ENCODE data around the gene PARVA.

Gene PARVA

DNA sequence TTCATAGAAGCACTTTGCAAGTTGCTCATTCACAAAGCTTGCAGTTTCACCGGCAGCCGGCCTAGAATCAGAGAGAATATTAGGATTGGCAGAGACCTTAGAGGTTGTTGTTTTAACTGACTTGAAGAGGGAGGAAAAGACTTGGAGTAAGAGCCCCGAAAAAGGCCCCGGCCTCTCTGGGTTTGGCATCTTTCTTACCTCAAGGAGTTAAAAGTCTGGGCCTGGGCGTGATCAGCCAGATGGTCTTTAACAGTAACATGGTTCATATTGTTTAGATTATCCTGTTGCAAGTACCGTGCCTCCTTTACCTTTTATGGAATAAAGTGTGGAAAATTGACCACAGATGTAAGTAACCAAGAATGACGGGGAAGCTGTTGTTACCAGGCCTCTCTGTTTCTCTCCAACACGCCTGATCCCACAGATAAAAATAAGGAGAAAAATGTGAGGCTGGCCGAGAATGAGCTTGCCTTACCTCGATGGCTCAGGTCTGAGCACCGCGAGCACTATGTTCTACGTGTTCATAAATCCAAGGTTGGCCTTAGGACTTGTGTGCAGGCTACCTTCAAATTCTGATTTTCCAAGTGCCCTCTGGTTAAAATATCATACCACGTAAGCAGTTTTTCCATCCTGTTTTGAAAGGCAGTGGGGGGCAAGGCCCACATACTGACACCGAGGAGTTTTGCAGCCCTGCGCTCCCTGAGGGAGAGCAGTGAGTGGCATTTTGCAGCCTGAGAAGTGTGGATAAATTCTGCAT lies 56.4 kb downstream of the PARVA start:
- DNase-seq = no peak

DNA sequence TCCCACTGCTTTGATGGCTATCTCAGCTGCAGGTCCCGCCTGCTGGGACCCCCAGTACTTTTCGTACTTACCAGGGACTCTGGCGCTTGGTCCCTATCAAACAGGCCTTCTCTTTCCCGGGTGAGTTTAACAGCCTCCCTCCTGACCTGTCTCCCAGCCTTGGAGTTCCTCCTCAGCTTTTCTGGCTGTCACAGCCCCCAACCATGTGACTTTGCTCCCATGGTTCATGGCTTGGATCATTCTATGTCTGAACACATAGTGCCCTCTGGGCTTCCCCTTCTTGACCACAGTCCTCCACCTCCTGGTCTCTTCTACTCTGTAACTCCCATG lies 56.9 kb downstream of the PARVA start:
- DNase-seq = no peak

DNA sequence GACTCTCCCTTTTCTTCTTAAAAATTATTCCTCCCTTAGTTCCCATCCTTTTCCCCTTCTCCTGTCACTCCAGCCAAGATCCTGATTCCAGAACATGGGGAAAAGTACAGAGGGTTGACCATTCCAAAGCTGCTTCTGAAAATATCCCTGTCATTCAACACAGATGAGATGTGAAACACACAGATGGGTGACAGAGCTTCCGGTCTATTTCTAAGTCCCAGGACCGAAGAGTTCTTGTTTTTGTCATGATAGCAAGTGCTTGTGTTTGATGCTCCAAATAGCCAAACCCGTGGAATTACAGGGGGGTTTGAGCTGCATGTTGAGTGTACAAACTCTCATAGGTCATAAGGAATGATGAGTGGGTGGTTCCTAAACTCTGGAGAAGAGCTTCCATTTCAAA lies 57.9 kb downstream of the PARVA start:
- no peak for DNase-seq

- DNase-seq = no peak
Observed at GRCh38 chr11:12436266-12436665, 58.9 kb downstream of the PARVA start.

GRCh38 chr11:12438291-12438690 lies 60.9 kb downstream of the PARVA start:
- DNase-seq = no peak

- no peak for DNase-seq
Observed at GRCh38 chr11:12439615-12440014, 62.2 kb downstream of the PARVA start.

DNA sequence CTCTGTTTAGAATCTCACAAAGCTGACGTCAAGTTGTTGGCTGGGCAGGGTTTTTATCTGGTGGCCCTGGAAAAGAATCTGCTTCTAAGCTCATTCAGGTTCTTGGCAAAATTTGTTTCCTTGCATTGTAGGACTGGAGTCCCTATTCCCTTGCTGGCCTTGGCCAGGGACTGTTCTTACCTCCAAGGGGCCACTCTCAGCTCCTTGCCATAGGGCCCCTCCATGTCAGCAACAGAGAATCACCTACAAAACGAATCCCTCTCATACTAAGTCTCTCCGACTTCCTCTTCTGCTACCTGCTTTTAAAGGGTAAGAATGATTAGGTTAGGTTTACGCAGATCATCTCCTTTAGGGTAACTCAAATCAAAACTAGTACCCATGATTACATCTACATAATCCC lies 63.2 kb downstream of the PARVA start:
- no peak for DNase-seq

DNA sequence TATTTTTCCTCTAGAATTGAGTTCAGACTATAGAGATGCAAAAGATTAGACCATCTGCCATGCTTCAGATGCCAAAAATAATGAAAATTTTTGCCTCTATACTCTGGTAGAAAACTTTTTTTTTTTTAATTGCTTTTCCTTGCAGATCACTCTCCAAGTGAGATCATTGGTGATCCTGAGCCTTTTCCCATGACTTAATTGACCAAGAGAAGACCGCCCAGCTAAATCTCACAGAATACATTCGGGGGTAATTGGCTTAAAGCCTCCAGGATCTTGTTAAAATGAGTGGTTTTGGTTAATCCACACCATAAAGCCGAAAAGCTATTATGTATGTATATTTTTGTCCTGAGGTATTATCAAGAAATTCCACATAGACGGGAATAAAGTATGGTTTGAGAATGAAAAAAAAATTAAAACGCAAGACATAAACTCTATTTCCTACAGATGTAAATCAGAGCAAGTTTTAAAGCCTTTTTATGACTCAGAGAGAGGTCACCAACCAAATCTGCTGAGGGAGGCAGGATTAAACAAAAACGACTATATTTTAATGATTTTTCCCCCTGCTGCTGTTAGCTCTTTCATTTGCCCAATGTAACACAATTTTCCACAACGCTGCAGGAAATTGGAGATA lies 64.0 kb downstream of the PARVA start:
- no peak for DNase-seq

DNA sequence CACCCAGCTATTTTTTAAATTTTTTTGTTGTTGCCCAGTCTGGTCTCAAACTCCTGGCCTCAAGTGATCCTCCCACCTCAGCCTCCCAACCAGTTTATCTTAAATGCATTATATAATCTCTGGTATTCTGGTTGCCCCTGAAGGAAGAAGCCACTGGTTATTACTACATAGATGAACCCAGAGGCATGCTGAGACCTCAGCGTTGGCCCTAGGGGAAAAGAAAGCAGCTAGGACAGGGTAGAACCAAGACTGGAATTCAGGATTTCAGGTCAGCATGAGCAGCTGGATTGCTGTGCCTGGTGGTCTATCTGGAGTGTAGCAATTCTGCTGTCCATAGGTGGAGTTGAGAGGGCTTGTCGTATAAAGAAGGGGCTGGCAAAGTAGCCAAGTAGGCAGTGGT lies 67.2 kb downstream of the PARVA start:
- DNase-seq = no peak

- DNase-seq = no peak
Observed at GRCh38 chr11:12445001-12445400, 67.6 kb downstream of the PARVA start.

DNA sequence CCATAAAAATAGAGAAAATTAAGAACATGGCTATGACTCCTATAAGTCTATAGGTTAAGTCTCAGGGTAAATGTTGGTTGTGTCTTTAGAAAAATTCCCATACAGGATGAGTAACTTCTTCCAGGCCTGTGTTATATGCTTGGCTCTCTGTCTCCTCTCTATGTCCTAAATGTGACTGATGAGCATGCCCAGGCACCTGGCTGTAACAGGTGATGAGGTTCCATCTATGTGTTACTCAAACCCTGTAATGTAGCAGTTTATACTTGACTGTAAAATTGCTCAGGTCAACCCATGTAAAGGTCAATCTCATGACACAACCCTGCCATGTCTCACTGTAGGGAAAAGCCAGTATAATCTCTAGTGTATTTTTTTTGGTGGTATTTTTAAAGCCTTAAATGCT lies 69.5 kb downstream of the PARVA start:
- no peak for DNase-seq

GRCh38 chr11:12448131-12448939 lies 71.0 kb downstream of the PARVA start:
- no peak for DNase-seq

DNA sequence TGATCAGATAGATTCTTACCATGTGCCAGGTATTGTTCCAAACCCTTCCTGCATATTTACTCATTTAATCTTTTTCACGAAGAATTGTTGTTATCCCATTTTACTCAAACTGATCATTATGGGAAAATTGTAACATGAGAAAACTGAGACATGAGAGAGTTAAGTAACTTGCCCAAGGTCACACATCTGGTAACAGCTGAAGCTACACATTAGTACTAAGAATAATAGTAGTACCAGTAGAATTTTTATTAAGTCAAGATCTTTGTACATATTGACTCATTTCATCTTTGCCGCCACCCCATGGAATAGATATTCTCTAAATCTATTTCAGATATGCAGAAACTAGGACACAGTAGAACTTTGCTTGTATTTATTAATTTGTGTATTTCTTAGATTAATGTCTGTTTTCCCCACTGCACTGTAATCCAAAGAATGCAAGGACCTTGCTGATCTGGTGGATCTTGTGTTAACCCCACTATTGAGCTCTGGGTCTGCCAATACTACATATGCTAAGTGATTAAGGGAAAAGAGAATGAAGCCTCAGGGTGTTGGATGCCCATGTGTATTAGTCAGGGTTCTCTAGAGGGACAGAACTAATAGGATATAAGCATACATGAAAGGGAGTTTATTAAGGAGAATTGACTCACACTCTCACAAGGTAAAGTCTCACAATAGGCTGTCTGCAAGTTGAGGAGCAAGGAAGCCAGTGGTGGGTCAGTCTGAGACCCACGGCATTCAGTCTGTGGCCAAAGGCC lies 72.8 kb downstream of the PARVA start:
- DNase-seq = no peak

DNA sequence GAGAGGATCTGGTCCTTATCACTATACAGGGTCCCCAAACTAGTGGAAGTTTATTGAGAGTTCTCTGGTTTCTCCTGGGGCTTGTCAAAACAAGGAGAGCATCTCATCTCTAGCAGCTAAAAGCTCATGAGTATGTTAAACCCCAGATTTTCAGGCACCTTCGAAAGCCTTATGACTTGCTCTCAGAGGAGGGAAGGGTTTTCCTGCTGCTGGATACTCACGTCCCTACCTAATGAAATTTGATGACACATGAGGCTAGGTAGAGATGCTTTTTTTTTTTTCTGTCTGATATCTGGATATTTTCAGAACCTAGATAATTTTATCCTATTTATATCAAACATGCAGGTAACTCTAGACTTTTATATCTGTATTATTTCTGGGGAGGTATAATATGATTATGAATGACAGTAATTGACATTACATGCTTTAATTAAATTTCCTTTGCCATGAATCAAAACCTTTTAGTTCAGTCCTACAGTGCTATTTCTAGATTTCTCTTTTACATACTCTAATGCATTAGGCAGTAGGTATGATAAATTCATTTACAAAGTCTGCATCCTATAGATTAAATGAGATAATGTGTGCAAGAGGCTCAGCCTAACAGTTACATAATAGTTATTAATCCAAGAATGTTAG lies 73.9 kb downstream of the PARVA start:
- no peak for DNase-seq

DNA sequence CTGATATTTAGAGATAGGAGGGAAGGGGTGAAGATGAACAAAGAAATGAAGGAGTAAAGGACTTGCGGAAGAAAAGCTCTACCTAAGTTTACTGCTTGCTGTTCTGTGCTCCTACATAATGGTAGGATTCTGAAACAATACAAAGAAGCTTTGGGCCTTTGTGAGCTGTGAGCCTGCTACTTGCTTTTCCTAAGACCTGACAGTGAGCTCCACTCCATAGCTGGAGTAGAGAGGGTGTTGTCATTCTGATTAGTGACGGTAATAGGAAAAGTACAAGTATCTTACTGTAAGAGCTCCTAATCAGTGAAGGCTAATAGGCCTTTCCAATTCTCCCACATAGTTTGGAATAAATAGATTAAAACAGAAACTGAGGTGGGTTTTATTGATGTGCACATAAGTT lies 75.9 kb downstream of the PARVA start:
- no peak for DNase-seq

- no peak for DNase-seq
Observed at GRCh38 chr11:12454782-12455181, 77.4 kb downstream of the PARVA start.

DNA sequence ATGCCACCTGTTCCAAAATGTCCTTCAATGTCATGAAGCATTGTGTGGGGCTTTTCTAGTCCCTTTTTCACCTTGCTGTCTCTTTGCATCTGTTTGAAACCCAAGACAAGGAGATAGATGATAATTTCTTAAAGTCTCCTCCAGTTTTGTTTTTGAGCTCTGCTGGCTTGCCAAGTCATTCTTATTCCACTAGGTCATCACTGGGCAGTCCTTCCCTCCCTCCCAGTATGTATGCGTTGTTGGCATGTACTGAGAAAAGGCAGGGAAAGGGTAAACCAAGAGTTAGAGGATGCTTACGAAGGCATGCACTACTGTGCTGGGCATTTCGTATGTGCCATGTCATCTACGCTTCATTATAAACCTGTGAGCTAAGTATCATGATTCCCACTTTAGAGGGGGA lies 78.6 kb downstream of the PARVA start:
- DNase-seq = no peak

DNA sequence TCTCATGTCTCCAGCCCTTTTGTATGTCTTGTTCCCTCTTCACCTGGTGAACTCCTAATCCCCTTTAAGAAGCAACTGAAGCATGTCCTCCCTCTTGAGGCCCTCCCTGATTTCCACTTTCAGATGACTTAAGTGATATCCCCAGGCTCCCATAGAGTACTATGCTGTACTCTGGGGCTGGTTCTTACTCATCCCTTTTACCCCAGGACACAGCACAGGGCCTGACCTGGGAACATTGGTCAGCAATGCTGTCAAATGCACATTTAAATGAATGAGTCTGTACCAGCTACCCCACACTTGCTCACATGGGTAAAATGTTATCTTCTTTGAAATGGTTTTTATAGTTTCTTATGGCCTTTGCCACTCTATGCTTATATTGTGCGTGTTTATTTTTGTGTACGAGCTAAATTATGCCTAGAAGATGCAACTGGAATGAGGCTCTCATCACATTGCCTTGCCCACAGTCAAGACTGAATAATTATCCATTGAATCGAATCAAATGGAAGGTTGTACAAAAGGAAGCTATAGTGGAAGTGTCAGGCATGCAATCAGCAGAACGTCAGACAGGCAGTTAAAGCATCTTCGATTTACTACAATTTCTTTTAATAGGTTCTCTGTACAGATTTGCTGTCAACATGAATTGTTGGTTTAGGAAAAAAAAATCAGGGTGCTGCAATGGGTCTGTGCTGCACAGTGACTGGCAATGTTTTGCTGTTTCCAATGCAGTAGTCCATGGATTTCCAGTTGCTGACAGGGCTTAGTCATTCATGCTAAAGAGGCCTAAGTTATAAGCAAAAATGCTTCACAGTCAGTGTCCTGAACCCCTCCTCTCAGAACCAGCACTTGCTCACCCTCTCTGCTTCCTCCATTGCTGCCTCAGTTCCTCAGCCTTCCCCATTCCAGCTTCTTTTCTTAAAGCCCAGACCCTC lies 79.5 kb downstream of the PARVA start:
- DNase-seq = no peak

- no peak for DNase-seq
Observed at GRCh38 chr11:12458042-12458441, 80.7 kb downstream of the PARVA start.

DNA sequence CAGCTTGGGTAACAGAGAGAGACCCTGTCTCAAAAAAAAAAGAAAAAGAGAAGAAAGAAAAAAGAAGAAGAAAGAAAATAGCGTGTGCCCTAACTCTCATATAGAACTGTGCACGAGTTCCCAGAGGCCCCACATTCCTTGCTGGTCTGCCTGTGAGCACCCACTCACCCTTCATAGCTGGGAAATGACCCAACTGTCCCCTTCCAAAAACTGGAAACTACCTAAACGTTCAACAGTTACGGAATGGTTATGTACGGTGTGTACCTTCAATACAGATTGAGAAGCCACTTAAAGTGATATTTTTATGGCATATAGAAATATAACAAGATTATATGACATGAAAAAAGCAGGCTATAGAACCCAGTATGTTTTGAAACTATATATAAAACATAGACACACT lies 82.0 kb downstream of the PARVA start:
- no peak for DNase-seq

DNA sequence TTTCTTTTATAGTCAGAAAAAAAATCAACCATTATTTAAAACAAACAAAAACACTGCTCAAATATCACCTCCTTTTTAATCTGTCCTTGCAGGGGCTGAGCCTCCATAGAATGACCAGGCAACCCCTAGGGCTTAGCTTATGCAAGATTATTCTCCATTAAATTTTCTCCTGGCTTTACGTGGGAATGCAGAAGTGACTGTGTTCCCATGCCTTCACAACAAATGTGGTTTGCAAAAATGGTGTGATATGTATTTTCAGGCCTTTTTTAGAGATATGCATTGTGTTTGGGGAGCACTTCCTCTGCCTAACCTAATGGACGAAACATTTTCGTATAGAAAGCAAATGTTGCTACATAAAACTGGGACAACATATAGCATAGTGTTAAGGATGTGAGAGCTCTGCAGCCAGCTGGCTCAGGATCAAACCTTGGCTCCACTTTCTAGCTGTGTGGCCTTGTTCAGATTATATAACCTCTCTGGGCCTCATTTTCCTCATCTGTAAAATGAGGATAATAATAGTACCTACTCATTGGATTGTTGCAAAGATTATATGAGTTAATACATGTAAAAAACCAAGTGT lies 82.6 kb downstream of the PARVA start:
- no peak for DNase-seq
